Measurements from ENCODE around the gene SCAPER.
"Not testable (repeated sequence)": the region's sequence is repeated elsewhere in the genome, so short reads cannot be mapped to it uniquely, and the experiment has no call there.

The SCAPER gene

GRCh38 chr15:76787273-76787672, 117.9 kb downstream of the SCAPER start:
- in situ Hi-C loops (cut with MboI; ENCODE audit: low sequenced_read_pairs): no loop called here

DNA sequence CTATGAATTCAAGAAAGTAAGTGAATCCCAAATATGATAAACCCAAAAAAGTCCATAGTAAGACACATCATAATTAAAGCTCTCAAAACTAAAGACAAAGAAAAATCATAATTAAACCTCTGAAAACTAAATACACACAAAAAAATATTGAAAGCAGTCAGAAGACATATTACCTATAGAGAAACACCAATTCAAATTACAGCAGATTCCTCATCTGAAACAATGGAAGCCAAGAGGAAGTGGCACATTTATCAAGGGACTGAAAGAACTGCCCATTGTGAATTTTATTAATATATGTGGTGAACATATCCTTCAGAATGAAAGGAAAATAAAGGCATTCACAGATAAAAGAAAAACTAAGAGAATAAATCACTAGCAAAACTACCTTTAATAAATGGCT, 128.2 kb downstream of the SCAPER start:
- in situ Hi-C loops (cut with MboI; ENCODE audit: low sequenced_read_pairs): no loop called here

GRCh38 chr15:76776480-76776879, 128.7 kb downstream of the SCAPER start:
- in situ Hi-C loops (cut with MboI; ENCODE audit: low sequenced_read_pairs): no loop called here

GRCh38 chr15:76773234-76773633, 131.9 kb downstream of the SCAPER start:
- in situ Hi-C loops (cut with MboI; ENCODE audit: low sequenced_read_pairs): no loop called here

DNA sequence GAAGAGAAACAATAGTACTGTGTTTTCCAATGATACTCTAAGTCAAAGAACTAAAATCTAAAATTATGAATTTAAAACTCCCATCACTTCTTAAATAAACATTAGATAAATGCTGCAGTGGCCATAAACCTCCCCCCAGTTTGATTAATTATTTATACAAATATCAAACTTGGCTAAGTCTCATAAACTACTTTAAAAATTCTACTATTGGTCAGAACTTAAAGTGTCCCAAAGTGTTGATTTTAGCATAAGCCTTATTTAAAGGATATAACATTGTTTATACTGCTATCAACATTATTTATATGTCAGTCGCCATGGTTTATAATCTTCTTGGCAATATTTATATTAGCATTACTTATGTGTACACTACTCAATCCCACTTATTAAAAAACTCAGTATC, 132.4 kb downstream of the SCAPER start:
- in situ Hi-C loops (cut with MboI; ENCODE audit: low sequenced_read_pairs): no loop called here

GRCh38 chr15:76764004-76764403, 141.1 kb downstream of the SCAPER start:
- in situ Hi-C loops (cut with MboI; ENCODE audit: low sequenced_read_pairs): no loop called here

- in situ Hi-C loops (cut with MboI; ENCODE audit: low sequenced_read_pairs): no loop called here
Observed at GRCh38 chr15:76763554-76763953, 141.6 kb downstream of the SCAPER start.

DNA sequence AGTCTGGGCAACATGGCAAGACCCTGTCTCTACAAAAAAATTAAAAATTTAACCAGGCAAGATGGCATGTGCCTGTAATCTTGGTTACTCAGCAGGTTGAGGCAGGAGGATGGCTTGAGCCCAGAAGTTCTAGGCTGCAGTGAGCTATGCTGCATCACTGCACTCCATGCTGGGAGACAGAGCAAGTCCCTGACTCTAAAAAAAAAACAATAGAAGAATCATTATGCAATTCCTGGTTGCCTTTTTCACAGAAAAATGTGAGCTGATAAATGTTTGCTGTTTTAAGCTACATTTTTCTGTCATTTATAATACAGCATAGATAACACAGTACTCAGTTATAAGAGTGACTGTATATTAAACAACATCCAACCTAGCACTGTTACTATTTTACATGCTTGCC, 148.8 kb downstream of the SCAPER start:
- in situ Hi-C loops (cut with MboI; ENCODE audit: low sequenced_read_pairs): no loop called here

DNA sequence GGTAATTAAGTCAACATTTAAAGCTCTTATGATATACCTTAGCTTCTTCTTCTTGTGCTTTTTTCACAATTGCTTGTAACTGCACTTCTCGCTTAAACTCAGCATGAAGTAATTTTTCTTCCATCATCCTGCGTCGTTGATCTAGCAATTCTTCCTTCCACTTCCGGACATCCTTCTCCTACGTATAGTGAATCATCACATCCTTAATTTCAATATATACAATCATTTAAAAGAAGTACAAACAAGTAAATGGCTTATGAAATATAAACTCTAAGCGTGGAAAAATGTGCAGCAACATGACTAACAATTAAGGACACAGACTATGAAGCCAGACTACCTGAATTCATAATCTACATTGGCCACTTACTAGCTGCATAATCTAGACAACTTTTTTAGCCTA, 151.4 kb downstream of the SCAPER start:
- in situ Hi-C loops (cut with MboI; ENCODE audit: low sequenced_read_pairs): no loop called here

- in situ Hi-C loops (cut with MboI; ENCODE audit: low sequenced_read_pairs): no loop called here
Observed at GRCh38 chr15:76753131-76753530, 152.0 kb downstream of the SCAPER start.

DNA sequence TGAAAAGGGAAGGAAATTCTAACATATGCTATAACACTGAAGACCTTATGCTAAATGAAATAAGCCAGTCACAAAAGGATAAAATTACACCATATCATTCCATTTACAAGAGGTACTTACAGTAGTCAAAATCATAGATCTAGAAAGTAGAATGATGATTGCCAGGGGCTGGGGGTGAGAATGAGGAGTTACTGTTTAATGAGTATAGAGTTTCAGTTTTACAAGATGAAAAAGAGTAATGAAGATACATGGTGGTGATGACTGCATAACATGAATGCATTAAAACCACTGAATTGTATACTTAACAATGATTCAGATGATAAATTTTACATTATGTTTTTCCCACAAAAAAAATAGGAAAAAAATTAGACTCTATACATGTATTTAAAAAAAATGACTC, 152.6 kb downstream of the SCAPER start:
- in situ Hi-C loops (cut with MboI; ENCODE audit: low sequenced_read_pairs): no loop called here

- in situ Hi-C loops (cut with MboI; ENCODE audit: low sequenced_read_pairs): no loop called here
Observed at GRCh38 chr15:76737573-76737972, 167.6 kb downstream of the SCAPER start.

DNA sequence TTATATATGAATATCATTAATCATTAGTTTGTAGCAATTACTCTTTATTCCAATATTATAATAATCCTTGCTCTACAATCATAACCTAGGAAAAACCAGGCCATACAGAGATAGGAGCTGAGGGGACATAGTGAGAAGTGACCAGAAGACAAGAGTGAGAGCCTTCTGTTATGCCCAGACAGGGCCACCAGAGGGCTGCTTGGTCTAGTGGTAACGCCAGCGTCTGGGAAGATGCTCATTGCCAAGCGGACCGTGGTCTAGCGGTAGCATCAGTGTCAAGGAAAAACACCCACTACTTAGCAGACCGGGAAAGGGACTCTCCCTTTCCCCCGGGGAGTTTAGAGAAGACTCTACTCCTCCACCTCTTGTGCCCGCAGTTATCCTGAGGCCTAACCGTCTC, 172.8 kb downstream of the SCAPER start:
- in situ Hi-C loops (cut with MboI; ENCODE audit: low sequenced_read_pairs): not testable (repeated sequence)

- in situ Hi-C loops (cut with MboI; ENCODE audit: low sequenced_read_pairs): no loop called here
Observed at GRCh38 chr15:76730262-76730661, 174.9 kb downstream of the SCAPER start.

DNA sequence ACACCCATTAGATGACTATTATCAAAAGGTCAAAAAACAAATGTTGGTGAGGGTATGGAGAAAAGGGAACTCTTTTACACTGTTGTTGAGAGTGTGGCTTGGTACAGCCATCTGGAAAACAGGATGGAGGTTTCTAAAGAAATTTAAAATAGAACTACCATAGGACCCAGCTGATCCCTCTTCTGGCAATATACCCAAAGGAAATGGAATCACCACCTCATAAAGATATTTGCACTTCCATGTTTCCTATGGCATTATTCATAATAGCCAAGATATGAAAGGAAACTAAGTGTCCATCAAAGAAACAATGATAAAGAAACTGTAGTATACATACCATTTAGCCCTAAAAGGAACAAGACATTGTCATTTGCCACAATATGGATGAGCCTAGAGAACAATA, 186.3 kb downstream of the SCAPER start:
- in situ Hi-C loops (cut with MboI; ENCODE audit: low sequenced_read_pairs): no loop called here

DNA sequence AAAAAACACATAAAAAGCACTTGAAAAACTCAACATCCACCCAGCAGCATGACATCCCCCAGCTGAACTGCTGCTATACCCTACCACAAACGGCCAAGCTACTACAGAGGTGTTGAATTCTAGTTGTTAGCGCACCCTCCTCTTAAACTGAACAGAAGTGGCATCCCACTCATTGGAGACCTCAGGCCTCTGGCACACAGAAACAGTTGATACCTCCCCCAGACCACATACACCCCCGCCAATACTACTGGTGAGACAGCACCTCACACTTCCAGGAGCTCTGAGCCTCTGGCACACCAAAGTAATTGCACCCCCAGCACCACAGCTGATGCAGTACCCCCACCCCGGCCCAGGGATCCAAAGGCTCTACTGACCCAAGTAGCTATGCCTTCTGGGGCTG, 190.2 kb downstream of the SCAPER start:
- in situ Hi-C loops (cut with MboI; ENCODE audit: low sequenced_read_pairs): no loop called here

DNA sequence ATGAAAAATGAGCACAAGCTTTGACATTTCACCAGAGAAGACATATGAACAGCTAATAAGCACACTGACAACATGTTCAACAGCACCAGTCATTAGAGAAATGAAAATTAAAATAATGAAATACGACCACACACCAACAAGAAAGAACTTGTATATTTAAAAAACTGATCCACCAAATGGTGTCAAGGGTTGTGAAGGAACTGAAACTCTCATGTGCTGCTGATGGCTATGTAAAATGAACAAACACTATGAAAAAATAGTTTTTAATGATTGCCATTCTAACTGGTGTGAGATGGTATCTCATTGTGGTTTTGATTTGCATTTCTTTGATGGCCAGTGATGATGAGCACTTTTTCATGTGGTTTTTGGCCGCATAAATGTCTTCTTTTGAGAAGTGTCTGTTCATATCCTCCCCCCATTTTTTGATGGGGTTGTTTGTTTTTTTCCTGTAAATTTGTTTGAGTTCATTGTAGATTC, 193.8 kb downstream of the SCAPER start:
- in situ Hi-C loops (cut with MboI; ENCODE audit: low sequenced_read_pairs): no loop called here

GRCh38 chr15:76704032-76704431, 201.1 kb downstream of the SCAPER start:
- in situ Hi-C loops (cut with MboI; ENCODE audit: low sequenced_read_pairs): not testable (repeated sequence)

- in situ Hi-C loops (cut with MboI; ENCODE audit: low sequenced_read_pairs): no loop called here
Observed at GRCh38 chr15:76696840-76697239, 208.3 kb downstream of the SCAPER start.

GRCh38 chr15:76692546-76692945, 212.6 kb downstream of the SCAPER start:
- in situ Hi-C loops (cut with MboI; ENCODE audit: low sequenced_read_pairs): not testable (repeated sequence)

DNA sequence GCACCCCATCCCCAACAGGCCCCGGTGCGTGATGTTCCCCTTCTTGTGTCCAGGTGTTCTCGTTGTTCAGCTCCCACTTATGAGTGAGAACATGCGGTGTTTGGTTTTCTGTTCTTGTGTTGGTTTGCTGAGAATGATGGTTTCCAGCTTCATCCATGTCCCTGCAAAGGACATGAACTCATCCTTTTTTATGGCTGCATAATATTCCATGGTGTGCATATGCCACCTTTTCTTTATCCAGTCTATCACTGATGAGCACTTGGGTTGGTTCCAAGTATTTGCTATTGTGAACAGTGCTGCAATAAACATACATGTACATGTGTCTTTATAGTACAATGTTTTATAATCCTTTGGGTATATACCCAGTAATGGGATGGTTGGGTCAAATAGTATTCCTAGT, 217.5 kb downstream of the SCAPER start:
- in situ Hi-C loops (cut with MboI; ENCODE audit: low sequenced_read_pairs): not testable (repeated sequence)

DNA sequence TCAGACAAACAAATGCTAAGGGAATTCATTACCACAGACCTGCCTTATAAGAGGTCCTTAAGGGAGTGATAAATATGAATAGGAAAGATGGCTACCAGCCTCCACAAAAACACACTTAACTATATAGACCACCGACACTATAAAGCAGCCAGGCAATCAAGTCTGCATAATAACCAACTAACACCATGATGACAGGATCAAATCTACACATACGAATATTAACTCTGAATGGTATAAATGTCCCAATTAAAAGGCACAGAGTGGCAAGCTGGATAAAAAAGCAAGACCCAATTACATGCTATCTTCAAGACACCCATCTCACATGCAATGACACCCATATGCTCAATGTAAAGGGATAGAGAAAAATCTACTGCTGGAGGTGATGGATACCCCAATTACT, 221.1 kb downstream of the SCAPER start:
- in situ Hi-C loops (cut with MboI; ENCODE audit: low sequenced_read_pairs): no loop called here

DNA sequence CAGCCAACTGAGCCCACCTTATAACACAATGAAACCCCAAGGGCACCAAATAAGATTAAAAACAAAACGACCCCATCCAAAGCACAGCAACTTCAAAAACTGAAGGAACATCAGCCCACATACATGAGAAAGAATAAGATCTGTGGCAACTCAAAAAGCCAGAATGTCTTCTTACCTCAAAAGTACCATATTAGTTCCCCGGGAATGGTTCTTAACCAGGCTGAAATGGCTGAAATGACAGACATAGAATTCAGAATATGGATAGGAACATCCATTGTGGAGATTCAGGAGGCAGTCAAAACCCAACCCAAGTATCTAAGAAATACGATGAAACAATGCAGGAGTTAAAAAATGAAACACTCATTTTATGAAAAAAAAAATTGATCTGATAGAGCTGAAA, 222.3 kb downstream of the SCAPER start:
- in situ Hi-C loops (cut with MboI; ENCODE audit: low sequenced_read_pairs): no loop called here

GRCh38 chr15:76682259-76682658, 222.9 kb downstream of the SCAPER start:
- in situ Hi-C loops (cut with MboI; ENCODE audit: low sequenced_read_pairs): no loop called here

Data from HL-60/S4 (cell line).